Kidney epithelial cell (primary cell): ENCODE data around the gene EIF4E3. TPM values are rescaled to one million over a fixed set of nuclear protein-coding genes. Genes with fewer than 3 reads are reported as not detected.
A peak's percentile ranks its signal among the peaks of the same experiment; 100 is the strongest.

Source experiments
- DNase-seq: peaks from one replicate; pipeline ENCODE4 v3.0.0-alpha.2; 2010; ENCODE audit warnings: low read depth
- H3K27me3 ChIP-seq: 2 replicates; pipeline ENCODE4 v1.6.0; 2011; ENCODE audit warnings: low read length; ENCODE audit not compliant: control insufficient read depth, insufficient read depth
- H3K36me3 ChIP-seq: 2 replicates; pipeline ENCODE4 v1.5.1; 2011; ENCODE audit warnings: low read length; ENCODE audit not compliant: control insufficient read depth, insufficient read depth
- H3K4me3 ChIP-seq: 2 replicates; pipeline ENCODE4 v1.5.1; 2011; ENCODE audit warnings: low read depth, mild to moderate bottlenecking, control low read depth, low read length
- CTCF ChIP-seq: IDR thresholded peaks from 2 replicates; pipeline ENCODE4 v1.5.1; 2011; ENCODE audit warnings: mild to moderate bottlenecking, moderate library complexity, low read length, control low read depth, inconsistent platforms; ENCODE audit not compliant: insufficient read depth, poor library complexity, severe bottlenecking
- total RNA-seq: library from RNA; depleted of rRNA; stranded (reverse); fragments of >200 nt; gene quantifications from 2 replicates; pipeline ENCODE4 v1.2.3, GENCODE V29; 2015

EIF4E3 gene
- total RNA-seq = 8.7 and 9.1 TPM in 2 replicates

- Histone ChIP-seq H3K4me3 (peak within 1 kb of the TSS; percentile 76), H3K27me3 (peaks cover 5% of the 10 kb centered on the region), H3K36me3 (no peaks in the 10 kb centered on the region)
- DNase-seq = no peak
- no peak for TF ChIP-seq CTCF
These were observed at the start of gene EIF4E3 for GRCh38 chr3:71725271-71725991. Gene EIF4E3, minus strand, starts transcription at chr3:71725402. Its CDS starts 35 bp downstream, at chr3:71725367.

GRCh38 chr3:71771884-71772283 is 46.7 kb upstream of the EIF4E3 start:
- Histone ChIP-seq H3K4me3 (no peak overlapping the region), H3K27me3 (peaks cover 2% of the 10 kb centered on the region), H3K36me3 (no peaks in the 10 kb centered on the region)
- TF ChIP-seq CTCF = no peak
- DNase-seq = no peak

GRCh38 chr3:71771126-71771525 is 45.9 kb upstream of the EIF4E3 start:
- H3K27me3 ChIP-seq = peaks cover 2% of the 10 kb centered on the region
- no peak overlapping the region for H3K4me3 ChIP-seq
- no peaks in the 10 kb centered on the region for H3K36me3 ChIP-seq
- TF ChIP-seq CTCF = no peak
- DNase-seq = no peak

DNA sequence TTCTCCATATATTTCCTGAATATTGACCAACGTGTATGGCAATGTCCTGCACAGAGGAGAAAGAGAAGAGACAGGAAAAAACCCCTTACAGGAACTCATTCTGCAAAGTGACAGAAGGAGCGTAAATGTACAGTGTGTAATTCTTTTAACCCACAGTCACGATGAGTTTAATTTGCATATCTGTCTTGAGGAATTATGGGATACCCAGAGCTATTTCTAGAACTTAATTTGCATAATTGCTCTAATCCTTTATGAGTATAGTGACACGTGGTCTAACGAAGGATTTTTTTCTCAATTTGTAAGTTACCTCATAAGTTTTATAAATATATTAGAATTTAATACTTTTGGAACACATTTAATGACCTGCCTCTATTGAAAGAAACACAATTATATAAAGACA is 38.2 kb upstream of the EIF4E3 start:
- H3K4me3 ChIP-seq = no peak overlapping the region
- DNase-seq = no peak
- TF ChIP-seq CTCF = no peak
- H3K27me3 ChIP-seq = peaks cover 8% of the 10 kb centered on the region
- H3K36me3 ChIP-seq = no peaks in the 10 kb centered on the region

DNA sequence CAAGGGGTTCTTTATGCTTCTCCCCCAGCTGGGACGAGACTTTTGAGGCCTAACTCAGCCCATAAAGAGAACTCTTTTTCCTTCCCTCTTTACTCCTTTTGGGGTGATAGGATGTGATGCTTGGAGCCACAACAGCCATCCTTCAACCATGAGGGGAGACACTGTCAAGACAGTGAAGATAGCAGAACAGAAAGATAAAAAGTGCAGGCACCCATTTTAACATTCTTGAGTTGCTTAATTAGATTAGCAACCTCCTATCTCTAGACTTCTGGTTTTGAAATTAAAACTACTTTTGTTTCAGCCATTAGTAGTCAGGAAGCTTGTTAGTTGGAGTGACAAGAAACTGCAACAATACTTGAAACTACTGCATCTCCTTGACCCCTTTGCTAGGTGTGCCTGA is 34.9 kb upstream of the EIF4E3 start:
- Histone ChIP-seq H3K4me3 (no peak overlapping the region), H3K27me3 (peaks cover 12% of the 10 kb centered on the region), H3K36me3 (no peaks in the 10 kb centered on the region)
- TF ChIP-seq CTCF = no peak
- no peak for DNase-seq

- no peaks in the 10 kb centered on the region for H3K36me3 ChIP-seq
- H3K27me3 ChIP-seq = peaks cover 18% of the 10 kb centered on the region
- H3K4me3 ChIP-seq = no peak overlapping the region
- TF ChIP-seq CTCF = no peak
- DNase-seq = no peak
These were observed 34.2 kb upstream of the EIF4E3 start for GRCh38 chr3:71759401-71759800.
